Measurements from ENCODE around the gene SCAPER. TPM values are rescaled to one million over a fixed set of nuclear protein-coding genes. Genes with fewer than 3 reads are reported as not detected.

The SCAPER gene
- total RNA-seq, 1 donor from 2014 or later, result 21.5 TPM

DNA sequence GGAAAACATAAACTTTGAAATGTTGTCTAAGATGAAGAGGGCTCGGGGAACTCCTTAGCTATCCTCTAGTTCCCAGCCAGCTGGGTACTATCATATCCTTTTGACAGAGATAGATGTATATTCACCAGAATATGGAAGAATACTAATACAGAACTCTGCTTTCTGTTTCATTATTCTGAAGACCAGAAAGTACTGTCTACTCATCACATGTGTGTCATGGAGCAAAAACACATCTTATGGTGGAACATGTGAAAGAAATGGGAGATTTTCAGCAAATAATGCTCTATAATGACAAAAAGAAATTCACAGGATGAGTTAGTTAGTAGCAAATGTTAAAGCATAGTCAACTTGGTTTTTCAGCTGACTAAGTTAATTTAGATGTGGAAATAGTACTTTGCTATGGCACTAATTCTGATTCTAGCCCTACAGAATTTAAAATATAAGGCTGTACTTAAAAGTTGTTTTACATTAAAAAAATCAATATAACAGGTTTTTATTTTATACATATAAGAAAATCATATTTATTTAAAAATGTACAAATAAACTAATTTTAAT is 552.0 kb downstream of the SCAPER start:
- Mint-ChIP-seq H3K4me3 (no peak overlapping the region), H3K4me1 (ENCODE audit: low read depth) (no peaks in the 10 kb centered on the region), H3K36me3 (ENCODE audit: low read depth) (peaks cover 2% of the 10 kb centered on the region), H3K27ac (no peak overlapping the region), H3K27me3 (ENCODE audit: insufficient read depth) (peaks cover 22% of the 10 kb centered on the region), H3K9me3 (no peaks in the 10 kb centered on the region)
- intact Hi-C loops (cut with micrococcal nuclease), result no loop called here
- DNase-seq (ENCODE audit: low spot score), result no peak

DNA sequence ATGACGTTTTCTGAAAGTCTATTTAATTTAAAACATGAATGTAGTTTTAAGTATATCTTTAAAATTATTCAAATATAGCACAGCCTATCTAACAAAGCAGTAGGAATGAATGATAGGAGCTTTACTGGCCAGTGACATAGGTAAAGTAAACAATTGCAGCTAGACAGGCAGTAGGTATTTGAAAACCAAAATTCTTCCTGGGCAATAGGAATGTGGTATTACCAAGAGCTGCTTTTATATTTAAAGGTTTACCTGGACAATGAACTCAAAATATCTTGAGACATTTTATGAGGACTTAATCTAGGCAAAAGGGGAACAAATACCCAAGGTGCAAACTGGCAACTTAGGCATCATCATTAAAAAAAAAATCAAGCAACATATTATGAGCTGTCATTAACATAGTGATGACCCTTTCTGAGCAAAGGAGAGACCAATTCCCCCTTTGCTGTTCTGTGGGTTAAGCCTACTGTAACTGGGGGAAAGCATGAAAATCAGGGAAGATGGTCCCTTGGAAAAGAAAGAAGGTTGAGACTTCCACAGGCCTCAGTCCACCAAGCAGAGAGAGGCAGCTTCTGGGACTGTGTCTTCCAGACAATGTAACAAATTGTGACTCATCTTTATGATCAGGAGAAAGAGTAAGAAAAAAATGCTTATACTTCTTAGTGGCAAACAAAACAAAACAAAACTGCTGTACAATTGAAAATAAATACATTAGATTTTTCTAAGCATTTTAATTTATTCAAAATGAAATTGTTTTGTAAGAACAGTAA is 555.7 kb downstream of the SCAPER start:
- H3K9me3 Mint-ChIP-seq, result no peaks in the 10 kb centered on the region
- peaks cover 45% of the 10 kb centered on the region for H3K27me3 Mint-ChIP-seq (ENCODE audit: insufficient read depth)
- intact Hi-C loops (cut with micrococcal nuclease), result loop anchor here (10.0 kb wide), 2 partner anchors 225 to 285 kb away; no protein-coding TSS in a partner anchor
- no peak for DNase-seq (ENCODE audit: low spot score)
- H3K4me1 Mint-ChIP-seq (ENCODE audit: low read depth), result peaks cover 7% of the 10 kb centered on the region
- H3K4me3 Mint-ChIP-seq, result no peak overlapping the region
- no peak overlapping the region for H3K27ac Mint-ChIP-seq
- peaks cover 2% of the 10 kb centered on the region for H3K36me3 Mint-ChIP-seq (ENCODE audit: low read depth)

DNA sequence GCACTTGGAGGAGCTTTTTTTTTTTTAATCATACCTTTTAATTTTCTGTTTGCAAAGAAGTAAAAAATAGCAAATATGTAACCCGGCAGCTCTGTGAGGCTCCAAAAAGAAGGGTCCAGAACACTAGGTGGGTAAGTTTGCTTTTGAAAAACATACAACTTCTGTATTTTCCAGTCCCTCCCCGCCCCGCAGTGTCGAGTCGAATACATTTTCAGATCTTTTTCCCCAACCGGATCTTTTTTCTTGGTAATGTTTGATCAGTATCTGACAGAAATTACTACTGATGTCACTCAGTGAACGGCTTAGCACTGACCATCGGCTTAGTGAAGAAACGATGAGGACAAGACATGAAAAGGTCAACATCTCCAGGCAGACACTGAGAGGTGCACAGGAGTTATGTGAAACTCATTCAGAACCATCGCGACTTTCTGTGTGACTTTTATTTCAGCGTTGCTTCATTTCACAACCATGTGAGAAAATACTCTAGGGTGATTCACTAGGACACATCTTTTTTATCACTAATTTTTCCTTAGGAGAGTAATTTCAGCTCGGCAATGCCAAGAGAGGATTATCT is 557.6 kb downstream of the SCAPER start:
- peaks cover 2% of the 10 kb centered on the region for H3K36me3 Mint-ChIP-seq (ENCODE audit: low read depth)
- no peak overlapping the region for H3K27ac Mint-ChIP-seq
- peaks cover 63% of the 10 kb centered on the region for H3K27me3 Mint-ChIP-seq (ENCODE audit: insufficient read depth)
- H3K9me3 Mint-ChIP-seq, result no peaks in the 10 kb centered on the region
- intact Hi-C loops (cut with micrococcal nuclease), result loop anchor here (10.0 kb wide), 2 partner anchors 227 to 283 kb away; no protein-coding TSS in a partner anchor
- no peak for DNase-seq (ENCODE audit: low spot score)
- peaks cover 7% of the 10 kb centered on the region for H3K4me1 Mint-ChIP-seq (ENCODE audit: low read depth)
- no peak overlapping the region for H3K4me3 Mint-ChIP-seq

DNA sequence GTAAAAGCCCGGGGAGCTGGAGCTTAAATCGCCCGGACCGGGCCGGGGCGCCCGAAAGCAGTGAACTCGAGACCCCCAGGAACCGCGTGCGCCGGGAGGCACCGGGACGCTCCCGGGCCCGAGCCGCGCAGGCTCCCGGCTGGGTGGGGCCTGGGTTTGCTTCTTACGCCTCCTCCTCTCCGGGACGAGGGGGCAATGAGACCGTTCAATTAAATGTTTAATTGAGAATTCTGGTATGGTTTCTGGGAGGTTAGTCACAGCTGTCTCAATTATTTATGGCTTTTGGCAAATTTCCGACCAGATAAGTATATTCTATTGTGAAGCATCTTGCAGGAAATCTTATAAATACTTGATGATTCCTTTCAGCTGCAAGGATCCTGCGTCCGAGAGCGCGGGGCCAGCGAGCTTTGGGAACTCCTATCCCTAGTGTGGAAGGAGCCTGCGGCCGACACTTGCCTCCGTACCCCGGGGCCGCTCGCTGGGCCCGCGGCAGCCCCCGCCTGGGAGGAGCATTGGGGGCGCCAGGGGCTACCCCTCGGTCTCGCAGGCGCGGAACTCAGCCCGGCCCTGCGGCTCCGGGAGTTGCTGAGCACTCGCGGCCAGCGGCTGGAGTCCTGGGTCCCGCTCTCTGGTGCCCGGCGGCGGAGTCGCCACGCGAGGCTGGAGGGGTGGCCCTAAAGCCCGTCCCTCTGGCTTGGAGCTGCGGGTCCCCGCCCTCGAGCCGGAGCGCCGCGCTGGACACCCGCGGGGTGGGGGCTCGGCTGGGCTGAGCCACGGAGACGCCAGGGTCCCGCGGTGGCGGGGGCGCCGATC is 558.3 kb downstream of the SCAPER start:
- H3K36me3 Mint-ChIP-seq (ENCODE audit: low read depth), result peaks cover 2% of the 10 kb centered on the region
- peaks cover 67% of the 10 kb centered on the region for H3K27me3 Mint-ChIP-seq (ENCODE audit: insufficient read depth)
- peaks cover 10% of the 10 kb centered on the region for H3K4me1 Mint-ChIP-seq (ENCODE audit: low read depth)
- no peak overlapping the region for H3K27ac Mint-ChIP-seq
- H3K9me3 Mint-ChIP-seq, result no peaks in the 10 kb centered on the region
- intact Hi-C loops (cut with micrococcal nuclease), result loop anchor here (10.0 kb wide), 2 partner anchors 228 to 282 kb away; no protein-coding TSS in a partner anchor
- H3K4me3 Mint-ChIP-seq, result no peak overlapping the region
- no peak for DNase-seq (ENCODE audit: low spot score)

DNA sequence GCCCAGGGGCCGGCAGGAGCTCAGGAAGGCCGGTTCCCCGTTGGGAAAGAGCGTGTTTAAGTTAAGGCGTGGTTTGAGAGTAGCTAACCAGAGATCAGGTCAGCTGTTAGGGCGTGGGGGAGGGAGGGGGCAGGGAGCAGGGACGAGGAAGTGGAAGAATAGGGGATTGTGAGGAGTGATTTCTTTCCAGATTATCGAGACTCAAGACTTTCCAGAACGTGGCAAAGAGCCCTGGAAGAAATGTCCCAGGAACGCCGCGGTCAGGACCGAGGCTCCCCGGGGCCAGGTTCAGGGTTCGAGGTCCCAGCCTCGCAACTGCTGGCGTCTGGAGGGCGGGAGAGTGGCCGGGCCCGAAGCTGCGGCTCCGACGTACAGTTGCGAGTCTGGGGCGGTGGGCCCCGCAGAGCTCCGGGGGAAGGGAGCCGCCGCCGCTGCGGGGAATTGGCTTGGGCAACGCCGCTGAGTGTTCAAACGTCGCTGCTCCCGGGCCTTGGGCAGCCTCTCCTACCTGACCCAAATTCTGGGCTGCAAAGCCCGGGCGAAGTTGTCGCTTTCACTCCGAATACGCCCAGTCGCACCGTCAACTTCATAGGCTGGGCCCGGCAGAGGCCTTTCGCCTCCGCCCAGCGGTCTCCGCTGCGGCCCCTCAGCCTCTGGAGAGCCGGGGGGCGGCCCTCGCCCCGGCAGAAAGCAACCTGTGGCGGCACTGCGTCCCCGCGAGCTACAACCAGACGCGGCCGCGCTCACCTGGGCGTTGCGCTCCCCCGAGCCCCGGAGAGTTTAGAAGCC is 559.1 kb downstream of the SCAPER start:
- DNase-seq (ENCODE audit: low spot score), result no peak
- H3K27me3 Mint-ChIP-seq (ENCODE audit: insufficient read depth), result peaks cover 72% of the 10 kb centered on the region
- H3K27ac Mint-ChIP-seq, result no peak overlapping the region
- peaks cover 2% of the 10 kb centered on the region for H3K36me3 Mint-ChIP-seq (ENCODE audit: low read depth)
- H3K4me3 Mint-ChIP-seq, result peak overlapping the region; percentile 64
- peaks cover 15% of the 10 kb centered on the region for H3K4me1 Mint-ChIP-seq (ENCODE audit: low read depth)
- no peaks in the 10 kb centered on the region for H3K9me3 Mint-ChIP-seq
- intact Hi-C loops (cut with micrococcal nuclease), result loop anchor here (10.0 kb wide), 2 partner anchors 229 to 281 kb away; no protein-coding TSS in a partner anchor

DNA sequence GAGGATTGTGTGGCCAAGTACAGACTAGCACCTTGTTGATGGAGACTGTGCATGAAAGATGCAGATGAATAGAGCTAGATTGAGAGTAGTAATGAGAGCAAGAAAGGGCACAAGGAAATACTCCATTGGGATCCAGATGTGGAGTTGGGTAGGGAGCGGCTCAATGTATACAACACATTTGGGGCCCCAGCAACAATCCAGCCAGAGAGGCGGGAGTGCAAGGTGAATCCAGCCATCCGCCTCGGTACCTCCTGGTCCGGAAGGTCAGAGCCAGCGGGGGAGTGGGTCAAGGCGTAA is 559.6 kb downstream of the SCAPER start:
- peak overlapping the region; percentile 64 for H3K4me3 Mint-ChIP-seq
- no peak for DNase-seq (ENCODE audit: low spot score)
- H3K4me1 Mint-ChIP-seq (ENCODE audit: low read depth), result peaks cover 20% of the 10 kb centered on the region
- H3K9me3 Mint-ChIP-seq, result no peaks in the 10 kb centered on the region
- intact Hi-C loops (cut with micrococcal nuclease), result loop anchor here (10.0 kb wide), 2 partner anchors 229 to 281 kb away; no protein-coding TSS in a partner anchor
- H3K27ac Mint-ChIP-seq, result peak overlapping the region; percentile 10
- peaks cover 74% of the 10 kb centered on the region for H3K27me3 Mint-ChIP-seq (ENCODE audit: insufficient read depth)
- H3K36me3 Mint-ChIP-seq (ENCODE audit: low read depth), result peaks cover 2% of the 10 kb centered on the region

DNA sequence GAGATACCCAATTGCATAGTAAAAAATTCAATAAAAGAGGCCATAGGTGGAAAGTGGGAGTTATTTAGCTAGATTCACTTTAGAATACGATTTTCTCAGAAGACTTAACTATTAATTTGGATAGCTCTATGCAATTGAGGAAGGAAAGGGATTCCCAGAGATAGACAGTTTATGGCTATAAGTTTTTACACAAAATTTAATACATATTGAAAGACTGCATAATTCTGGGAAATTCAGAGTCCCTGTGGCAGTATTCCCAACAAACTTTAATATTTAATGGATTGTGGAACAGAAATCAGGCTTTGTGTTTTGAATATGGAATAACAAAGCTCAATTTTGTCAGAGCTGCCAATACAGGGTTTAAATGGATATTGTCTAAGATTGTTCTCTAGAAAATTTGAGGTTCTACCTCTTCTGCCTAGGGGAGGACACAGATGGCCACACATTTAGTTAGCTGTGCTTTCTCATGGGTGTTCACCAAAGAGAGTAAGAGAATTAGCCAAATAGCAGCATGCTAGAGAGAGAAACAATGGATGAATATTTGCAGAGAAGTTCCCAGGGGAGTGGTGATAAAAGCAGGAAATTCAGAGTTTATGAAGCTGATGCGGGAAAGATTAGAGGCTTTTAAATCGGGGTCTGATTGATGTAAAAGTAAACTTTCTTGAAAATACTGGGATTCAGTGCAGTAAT is 560.1 kb downstream of the SCAPER start:
- intact Hi-C loops (cut with micrococcal nuclease), result loop anchor here (10.0 kb wide), 2 partner anchors 230 to 280 kb away; no protein-coding TSS in a partner anchor
- Mint-ChIP-seq H3K4me3 (peak overlapping the region; percentile 64), H3K9me3 (no peaks in the 10 kb centered on the region), H3K4me1 (ENCODE audit: low read depth) (peaks cover 25% of the 10 kb centered on the region), H3K27ac (peak overlapping the region; percentile 10), H3K36me3 (ENCODE audit: low read depth) (peaks cover 4% of the 10 kb centered on the region), H3K27me3 (ENCODE audit: insufficient read depth) (peaks cover 75% of the 10 kb centered on the region)
- DNase-seq (ENCODE audit: low spot score), result no peak

DNA sequence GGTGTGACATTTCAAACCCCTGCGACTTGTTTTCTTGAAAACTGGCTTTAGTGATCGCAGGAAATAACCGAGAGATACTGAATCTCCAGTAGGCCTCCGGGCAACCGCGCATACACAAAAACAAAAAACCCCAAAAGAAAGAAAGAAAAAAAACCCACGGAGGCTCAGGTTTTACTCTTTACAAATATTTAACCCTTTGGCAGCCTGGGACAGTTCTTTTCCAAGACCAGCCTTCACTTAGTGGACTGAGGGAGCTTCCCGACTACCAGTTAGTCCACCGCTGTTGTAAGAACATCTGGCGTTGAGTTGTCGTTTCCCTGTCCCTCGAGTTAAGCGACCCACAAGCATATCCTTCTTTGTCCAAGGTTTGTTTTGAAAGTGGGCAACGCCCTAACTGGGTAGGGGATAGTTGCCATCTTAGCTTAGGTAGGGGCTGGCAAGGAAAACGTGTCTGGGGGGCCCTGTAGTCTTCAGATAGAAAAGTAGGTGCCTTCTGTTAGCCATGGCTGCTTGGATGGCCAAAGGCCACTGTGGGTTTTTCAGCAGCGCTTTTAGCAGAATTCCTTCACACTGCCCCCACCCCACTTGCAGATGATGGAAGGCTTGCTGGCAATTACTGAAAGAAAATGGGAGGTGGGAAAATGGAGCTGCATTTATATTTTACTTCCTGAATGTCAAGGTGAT is 561.7 kb downstream of the SCAPER start:
- Mint-ChIP-seq H3K9me3 (no peaks in the 10 kb centered on the region), H3K4me3 (no peak overlapping the region), H3K4me1 (ENCODE audit: low read depth) (peaks cover 39% of the 10 kb centered on the region), H3K27me3 (ENCODE audit: insufficient read depth) (peaks cover 77% of the 10 kb centered on the region), H3K36me3 (ENCODE audit: low read depth) (peaks cover 9% of the 10 kb centered on the region), H3K27ac (no peak overlapping the region)
- DNase-seq (ENCODE audit: low spot score), result no peak
- intact Hi-C loops (cut with micrococcal nuclease), result loop anchor here (10.0 kb wide), 2 partner anchors 231 to 279 kb away; no protein-coding TSS in a partner anchor

DNA sequence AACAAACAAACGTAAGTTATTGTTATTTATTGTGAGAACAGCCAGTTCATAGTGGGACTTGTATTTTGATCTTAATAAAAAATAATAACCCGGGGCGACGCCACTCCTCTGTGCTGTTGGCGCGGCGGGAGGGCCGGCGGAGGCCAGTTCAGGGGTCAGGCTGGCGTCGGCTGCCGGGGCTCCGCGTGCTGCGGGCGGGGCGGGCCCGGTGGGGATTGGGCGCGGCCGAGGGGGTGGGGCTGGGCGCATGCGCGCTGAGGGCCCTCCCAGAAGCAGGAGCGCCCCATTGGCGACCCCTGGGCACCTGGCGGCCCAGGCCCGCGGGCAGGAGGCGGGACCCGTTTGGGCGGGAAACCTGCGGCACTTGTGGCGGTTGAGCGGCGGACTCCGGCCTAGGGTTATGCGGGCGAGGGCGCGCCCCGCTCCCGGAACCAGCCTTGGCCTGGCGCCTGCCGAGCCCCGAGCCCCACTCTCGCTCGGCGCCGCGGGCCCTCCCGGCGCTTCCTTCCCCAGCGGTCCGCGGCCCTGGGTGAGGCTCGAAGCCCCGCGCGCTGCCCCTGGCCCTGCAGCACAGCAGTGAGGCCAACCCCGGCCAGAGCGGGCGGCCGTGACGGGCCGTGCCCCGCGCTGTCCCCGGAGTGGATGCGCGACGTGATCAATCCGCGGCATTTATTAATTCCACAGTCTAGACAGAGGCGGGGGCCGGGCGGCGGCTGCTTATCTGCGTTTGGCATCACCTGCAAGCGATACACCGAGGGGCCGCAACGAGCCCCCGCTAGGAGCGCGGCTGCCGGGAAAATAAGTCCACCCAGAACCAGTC is 562.5 kb downstream of the SCAPER start:
- H3K4me1 Mint-ChIP-seq (ENCODE audit: low read depth), result peaks cover 42% of the 10 kb centered on the region
- DNase-seq (ENCODE audit: low spot score), result no peak
- peaks cover 8% of the 10 kb centered on the region for H3K36me3 Mint-ChIP-seq (ENCODE audit: low read depth)
- H3K9me3 Mint-ChIP-seq, result no peaks in the 10 kb centered on the region
- H3K27ac Mint-ChIP-seq, result no peak overlapping the region
- intact Hi-C loops (cut with micrococcal nuclease), result loop anchor here (10.0 kb wide), 2 partner anchors 232 to 278 kb away; no protein-coding TSS in a partner anchor
- peak overlapping the region; percentile 58 for H3K4me3 Mint-ChIP-seq
- H3K27me3 Mint-ChIP-seq (ENCODE audit: insufficient read depth), result peaks cover 69% of the 10 kb centered on the region

DNA sequence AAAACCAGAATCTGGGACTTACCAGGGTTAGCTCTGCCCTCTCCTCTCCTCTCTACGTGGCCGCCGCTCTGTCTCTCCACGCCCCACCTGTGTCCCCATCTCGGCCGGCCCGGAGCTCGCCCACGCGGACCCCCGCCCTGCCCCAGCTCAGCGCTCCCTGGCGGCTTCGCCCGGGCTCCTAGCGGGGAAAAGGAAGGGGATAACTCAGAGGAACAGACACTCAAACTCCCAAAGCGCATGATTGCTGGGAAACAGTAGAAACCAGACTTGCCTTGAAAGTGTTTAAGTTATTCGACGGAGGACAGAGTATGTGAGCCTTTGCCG is 563.1 kb downstream of the SCAPER start:
- Mint-ChIP-seq H3K4me3 (peak overlapping the region; percentile 58), H3K9me3 (no peaks in the 10 kb centered on the region), H3K4me1 (ENCODE audit: low read depth) (peaks cover 47% of the 10 kb centered on the region), H3K27ac (peak overlapping the region; percentile 78), H3K36me3 (ENCODE audit: low read depth) (peaks cover 12% of the 10 kb centered on the region), H3K27me3 (ENCODE audit: insufficient read depth) (peaks cover 72% of the 10 kb centered on the region)
- intact Hi-C loops (cut with micrococcal nuclease), result loop anchor here (10.0 kb wide), 2 partner anchors 233 to 277 kb away; no protein-coding TSS in a partner anchor
- DNase-seq (ENCODE audit: low spot score), result no peak

All from activated T-helper 1 cell treated with anti-CD3 and anti-CD28 coated beads, Interleukin-12 subunit alpha, Interleukin-12 subunit beta, Interleukin-2, Interleukin-4 antibody, amounts not matched to agents 30 ng/mL and 10 ng/mL and 1 ng/mL, durations not matched to agents 14 hours and 24 hours and 36 hours (primary cell).